HG03342 (cell line): ENCODE results near the gene UBA1.

Source experiments
- ATAC-seq: cut with Tn5 transposase; IDR thresholded peaks from one replicate; pipeline ENCODE4 v1.9.1; 2021; ENCODE audit warnings: mild to moderate bottlenecking, moderate library complexity; ENCODE audit not compliant: unreplicated experiment

UBA1 gene

DNA sequence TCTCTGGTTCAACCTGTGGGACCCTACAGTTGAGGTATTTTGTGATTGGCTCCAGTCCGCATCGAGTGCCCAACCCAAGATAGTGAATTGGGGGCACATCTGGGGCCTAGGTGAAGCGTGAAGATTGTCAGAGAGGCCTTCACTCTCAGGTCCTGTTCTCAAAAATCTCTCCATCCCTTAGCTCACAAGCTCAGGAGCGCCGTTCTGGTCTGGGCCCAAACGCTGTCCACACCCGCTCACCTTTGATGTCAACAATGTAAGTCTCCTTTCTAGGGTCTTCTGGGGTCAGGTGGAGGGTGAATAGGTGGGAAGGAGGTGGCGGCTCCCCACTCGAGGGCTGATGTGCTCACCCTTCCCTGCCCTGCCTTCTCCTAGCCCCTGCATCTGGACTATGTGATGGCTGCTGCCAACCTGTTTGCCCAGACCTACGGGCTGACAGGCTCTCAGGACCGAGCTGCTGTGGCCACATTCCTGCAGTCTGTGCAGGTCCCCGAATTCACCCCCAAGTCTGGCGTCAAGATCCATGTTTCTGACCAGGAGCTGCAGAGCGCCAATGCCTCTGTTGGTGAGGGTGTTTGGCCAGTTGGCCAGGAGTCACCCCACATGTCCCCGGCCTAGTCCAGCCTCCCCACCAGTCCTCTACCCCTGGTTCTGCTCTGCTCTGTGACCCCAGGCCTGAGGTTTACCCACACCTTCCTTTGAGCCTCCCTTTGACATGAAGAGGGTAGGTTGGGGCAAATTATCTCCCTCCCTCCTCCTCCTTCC lies 17.2 kb downstream of the UBA1 start:
- ATAC-seq: no peak

GRCh38 chrX:47212381-47213293 lies 19.0 kb downstream of the UBA1 start:
- ATAC-seq: no peak

GRCh38 chrX:47214435-47215077 lies 20.9 kb downstream of the UBA1 start:
- ATAC-seq: no peak

GRCh38 chrX:47215291-47215900 lies 21.8 kb downstream of the UBA1 start:
- no peak for ATAC-seq

DNA sequence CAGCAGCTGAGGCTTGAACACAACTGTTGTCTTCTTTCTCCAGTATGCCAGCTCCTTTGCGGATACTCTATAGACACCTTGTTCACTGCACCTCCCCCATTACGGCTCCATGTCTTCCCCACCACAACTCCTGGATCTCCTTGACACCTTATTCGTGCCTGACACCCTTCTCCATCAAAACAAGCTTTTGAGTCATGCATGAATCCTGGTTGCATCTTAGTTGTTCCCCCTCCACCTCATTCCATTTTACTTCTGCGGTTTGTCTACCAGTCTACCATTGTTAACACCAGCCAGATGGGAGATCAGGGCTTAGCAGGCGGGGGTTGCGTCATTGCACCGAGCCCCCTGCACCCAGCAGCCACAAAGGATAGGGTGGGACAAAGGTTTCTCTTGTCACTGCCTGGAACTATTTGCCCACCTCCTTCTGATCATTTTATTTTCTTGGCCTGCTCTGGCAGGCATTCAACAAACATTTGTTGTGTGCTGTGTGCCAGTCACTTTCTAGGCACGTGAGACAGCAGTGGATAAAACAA lies 22.8 kb downstream of the UBA1 start:
- no peak for ATAC-seq

DNA sequence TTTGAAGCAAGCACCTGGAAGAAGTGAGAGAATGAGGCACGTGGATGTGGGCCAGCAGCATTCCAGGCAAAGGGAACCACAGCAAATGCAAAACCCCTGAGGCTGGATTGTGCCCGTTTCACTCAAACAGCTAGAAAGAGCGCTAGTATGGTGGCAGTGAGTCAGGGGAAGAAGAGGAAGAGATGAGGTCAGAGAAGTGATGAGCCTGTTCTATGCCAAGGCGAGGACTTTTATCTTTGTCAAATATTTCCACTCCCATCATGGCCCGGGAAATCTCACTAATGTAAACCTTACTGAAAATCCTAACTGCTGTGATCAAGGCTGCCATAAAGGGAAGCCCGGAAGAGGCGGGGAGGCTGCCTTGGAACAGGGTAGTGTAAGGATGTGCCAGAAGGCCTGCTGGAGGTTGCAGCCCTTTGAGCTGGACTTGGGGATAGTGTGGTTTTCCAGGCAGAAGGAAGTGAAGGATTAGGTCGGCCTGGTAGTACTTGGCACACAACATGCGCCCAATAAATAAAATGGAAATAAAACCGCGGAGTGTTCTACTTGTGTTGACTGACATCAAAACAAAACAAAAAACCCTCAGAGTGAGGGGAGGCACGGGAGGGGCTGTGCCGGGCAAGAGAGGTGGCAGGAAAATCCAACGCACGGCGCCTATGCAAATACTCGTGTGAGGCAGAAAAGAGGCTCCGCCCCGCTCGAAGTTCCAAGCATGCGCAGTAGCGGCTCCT lies 23.7 kb downstream of the UBA1 start:
- no peak for ATAC-seq

GRCh38 chrX:47217852-47218279 lies 24.2 kb downstream of the UBA1 start:
- peak; percentile 84 for ATAC-seq

- peak; percentile 46 for ATAC-seq
Observed at GRCh38 chrX:47218280-47218919, 24.8 kb downstream of the UBA1 start, which contains the start of gene CDK16. CDK16 (plus strand) TSS chrX:47218681; CDS start chrX:47223558, 4,877 bp downstream.

DNA sequence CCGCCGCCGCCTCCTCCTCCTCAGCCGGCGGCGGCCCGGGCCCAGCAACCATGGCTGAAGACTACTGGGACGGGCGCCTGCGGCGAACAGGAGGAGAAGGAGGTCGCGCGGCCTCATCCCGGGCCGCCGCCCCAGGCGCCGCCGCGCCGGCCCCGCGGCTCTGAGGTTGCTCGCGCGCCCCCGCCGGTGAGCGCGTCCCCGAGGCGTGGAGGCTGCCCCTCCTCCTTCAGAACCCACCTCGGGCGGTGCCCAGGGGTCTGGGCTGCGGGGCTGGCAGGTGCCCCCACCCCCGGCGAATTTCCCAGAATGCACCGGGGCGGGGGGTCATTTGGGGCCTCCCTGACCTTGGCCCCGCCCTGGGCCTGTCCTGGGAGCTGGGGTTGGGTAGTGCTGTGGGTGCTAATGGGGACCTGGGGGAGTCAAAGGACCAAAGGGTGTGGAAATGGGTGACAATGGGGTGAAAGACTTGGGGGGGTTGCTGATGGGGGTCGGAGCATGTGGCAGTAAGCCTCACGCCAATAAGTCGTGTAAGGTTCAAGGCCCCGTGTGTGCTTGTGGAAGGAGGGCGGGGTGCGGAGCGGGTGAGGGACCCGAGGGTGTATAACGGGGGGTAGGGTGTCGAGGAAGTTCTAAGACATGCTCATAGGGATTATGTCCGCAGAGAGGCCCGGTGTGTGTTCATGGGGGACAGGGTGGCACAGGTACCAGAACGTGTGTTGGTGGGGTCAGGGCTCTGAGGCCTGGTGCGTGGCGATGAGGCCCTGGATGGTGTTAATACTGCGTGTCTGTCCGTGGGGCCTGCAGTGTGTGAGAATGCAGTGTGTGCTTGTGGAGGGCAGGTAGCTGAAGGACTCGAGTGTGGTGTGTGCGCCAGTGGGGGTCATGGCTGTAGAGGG lies 25.5 kb downstream of the UBA1 start:
- peak; percentile 2 for ATAC-seq

DNA sequence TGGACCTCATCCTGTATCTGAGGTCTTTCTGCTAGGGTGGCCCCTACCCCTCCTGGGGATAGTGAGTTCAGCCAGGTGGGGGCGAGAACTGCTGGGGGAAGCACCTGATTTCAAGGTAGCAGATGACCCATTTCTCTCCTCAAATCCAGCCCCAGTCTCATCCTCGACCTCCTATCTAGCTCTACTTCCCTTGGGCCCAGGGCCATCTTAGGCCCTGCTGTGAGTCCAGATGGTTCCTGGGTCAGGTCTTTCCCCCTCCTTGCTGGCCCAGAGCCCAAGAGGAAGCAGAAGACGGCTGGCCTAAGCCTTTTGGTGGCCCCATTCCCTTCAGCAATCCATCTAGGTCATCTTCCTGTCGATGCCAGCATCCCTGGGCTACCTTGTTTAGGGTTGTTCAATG lies 28.1 kb downstream of the UBA1 start:
- ATAC-seq: no peak

DNA sequence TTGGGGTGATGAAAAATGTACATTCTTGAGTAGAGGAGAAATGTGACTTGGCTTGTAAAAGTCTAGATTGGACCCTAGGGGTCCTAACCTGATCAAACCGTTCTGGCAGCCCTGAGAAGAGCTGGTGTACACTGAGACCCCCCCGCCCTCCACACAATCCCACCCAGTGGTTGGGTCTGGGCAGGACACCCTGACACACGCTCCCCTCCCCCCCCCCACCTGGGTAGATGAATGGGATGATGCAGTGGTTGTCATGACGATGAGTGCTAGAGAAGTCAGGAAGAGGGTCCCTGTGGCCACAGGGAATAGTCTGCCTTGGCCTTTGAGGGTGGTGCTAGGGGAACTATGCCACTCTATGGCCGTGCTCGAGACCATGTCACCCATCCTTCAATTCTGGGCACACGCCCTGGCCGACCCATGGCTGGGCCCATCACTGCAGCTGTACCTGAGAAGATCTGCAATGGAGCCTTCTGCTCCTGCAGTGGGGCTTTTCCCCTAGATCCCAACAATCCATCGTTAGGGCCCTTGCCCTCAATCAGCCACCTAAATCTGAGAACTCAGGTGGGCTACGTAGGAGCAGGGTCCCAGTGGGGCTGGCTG lies 29.2 kb downstream of the UBA1 start:
- ATAC-seq: no peak

DNA sequence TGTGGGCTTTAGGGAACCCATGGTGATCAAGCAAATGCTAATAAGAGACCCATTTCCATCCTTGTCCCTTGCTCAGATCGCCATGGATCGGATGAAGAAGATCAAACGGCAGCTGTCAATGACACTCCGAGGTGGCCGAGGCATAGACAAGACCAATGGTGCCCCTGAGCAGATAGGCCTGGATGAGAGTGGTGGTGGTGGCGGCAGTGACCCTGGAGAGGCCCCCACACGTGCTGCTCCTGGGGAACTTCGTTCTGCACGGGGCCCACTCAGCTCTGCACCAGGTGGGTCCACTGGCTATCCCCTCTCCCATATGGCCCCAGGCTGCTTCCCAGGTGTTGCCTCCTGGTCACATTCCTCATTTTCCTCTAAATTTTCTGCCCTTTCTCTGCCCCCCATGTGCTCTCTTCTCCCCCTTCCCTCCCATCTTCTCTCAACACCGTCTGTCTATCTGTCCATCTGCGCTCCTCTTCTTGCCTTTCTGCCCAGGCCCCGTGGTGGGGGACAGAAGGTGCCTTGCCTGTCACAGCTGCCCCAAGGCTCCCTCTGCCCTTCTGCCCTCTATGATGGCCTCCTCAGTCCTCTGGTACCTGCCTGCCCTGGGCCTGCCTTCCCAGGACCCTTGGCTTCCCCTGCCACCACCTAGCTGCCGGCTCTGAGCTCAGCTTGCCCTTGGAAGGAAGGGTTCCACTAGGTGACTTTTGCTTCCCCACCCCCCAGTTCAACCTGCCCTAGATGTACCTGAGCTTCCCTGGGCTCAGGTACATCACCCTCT lies 30.0 kb downstream of the UBA1 start:
- no peak for ATAC-seq

DNA sequence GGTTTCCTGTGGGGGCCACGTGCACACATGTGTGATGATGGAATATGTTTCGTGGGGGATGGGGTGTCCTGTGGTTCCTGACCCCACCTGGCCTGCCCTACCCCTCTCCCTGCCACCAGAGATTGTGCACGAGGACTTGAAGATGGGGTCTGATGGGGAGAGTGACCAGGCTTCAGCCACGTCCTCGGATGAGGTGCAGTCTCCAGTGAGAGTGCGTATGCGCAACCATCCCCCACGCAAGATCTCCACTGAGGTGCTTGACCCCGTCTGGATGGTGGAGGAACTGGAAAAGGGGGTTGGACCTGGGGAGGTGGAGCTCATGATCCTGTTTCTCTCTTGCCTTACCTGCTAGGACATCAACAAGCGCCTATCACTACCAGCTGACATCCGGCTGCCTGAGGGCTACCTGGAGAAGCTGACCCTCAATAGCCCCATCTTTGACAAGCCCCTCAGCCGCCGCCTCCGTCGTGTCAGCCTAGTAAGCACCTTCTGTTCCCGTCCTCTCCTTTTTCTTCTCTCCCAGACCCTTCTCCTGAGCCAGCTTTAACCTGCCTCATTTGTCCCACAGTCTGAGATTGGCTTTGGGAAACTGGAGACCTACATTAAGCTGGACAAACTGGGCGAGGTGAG lies 30.8 kb downstream of the UBA1 start:
- no peak for ATAC-seq

GRCh38 chrX:47224896-47225290 lies 31.3 kb downstream of the UBA1 start:
- ATAC-seq: no peak

GRCh38 chrX:47226071-47226470 lies 32.4 kb downstream of the UBA1 start:
- ATAC-seq: no peak

DNA sequence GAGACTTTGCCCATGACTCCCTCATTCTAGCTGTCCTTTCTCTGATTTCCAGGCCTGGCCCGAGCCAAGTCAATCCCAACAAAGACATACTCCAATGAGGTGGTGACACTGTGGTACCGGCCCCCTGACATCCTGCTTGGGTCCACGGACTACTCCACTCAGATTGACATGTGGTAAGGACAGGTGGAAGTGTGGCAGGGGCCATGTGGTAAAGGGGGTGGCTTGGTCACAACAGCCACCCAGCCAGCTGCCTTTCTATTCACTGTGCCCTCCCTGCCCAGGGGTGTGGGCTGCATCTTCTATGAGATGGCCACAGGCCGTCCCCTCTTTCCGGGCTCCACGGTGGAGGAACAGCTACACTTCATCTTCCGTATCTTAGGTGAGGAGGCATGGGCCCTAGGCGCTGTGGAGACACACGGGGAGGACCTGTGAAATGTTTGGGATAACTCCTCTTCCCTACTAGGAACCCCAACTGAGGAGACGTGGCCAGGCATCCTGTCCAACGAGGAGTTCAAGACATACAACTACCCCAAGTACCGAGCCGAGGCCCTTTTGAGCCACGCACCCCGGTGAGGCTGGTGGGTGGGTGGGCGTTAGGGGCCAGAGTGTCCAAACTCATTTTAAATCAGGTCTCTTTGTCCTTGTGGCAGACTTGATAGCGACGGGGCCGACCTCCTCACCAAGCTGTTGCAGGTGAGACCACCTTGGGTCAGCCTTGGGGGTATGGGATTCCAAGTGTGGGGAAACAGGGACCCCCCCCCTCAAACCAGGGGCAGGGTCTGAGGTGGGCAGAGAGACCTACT lies 33.1 kb downstream of the UBA1 start:
- no peak for ATAC-seq
